Mesendoderm (in vitro differentiated cells): ENCODE data around the gene AGAP1.

Experiments
- DNase-seq: peaks from one replicate; pipeline ENCODE4 v3.0.0; 2013
- H2AK5ac ChIP-seq: 2 replicates; pipeline ENCODE4 v1.6.1; 2013; ENCODE audit warnings: low read length, inconsistent platforms
- H2BK120ac ChIP-seq: 2 replicates; pipeline ENCODE4 v1.6.1; 2013; ENCODE audit warnings: low read depth, mild to moderate bottlenecking, low read length, moderate library complexity, mixed read lengths
- H2BK15ac ChIP-seq: replicated peaks from 2 replicates; pipeline ENCODE4 v1.6.1; 2013; ENCODE audit warnings: low read depth, mild to moderate bottlenecking, moderate library complexity
- H2BK5ac ChIP-seq: 2 replicates; pipeline ENCODE4 v1.6.1; 2013; ENCODE audit warnings: low read length, inconsistent platforms
- H3K18ac ChIP-seq: 2 replicates; pipeline ENCODE4 v1.6.1; 2013; ENCODE audit warnings: mild to moderate bottlenecking, low read length, mixed read lengths
- H3K23ac ChIP-seq: one replicate; pipeline ENCODE4 v1.6.1; 2013; ENCODE audit warnings: low read length
- H3K27ac ChIP-seq: 2 replicates; pipeline ENCODE4 v1.5.1; 2013; ENCODE audit warnings: low read depth, mild to moderate bottlenecking, inconsistent platforms, low read length, moderate library complexity
- H3K27me3 ChIP-seq: 2 replicates; pipeline ENCODE4 v1.6.1; 2013; ENCODE audit warnings: low read length, control low read depth, mild to moderate bottlenecking, inconsistent platforms; ENCODE audit not compliant: insufficient read depth, poor library complexity
- H3K36me3 ChIP-seq: 2 replicates; pipeline ENCODE4 v1.6.1; 2013; ENCODE audit warnings: low read length, inconsistent platforms; ENCODE audit not compliant: control insufficient read depth, insufficient read depth
- H3K4ac ChIP-seq: one replicate; pipeline ENCODE4 v1.6.1; 2013; ENCODE audit warnings: low read depth, mild to moderate bottlenecking, low read length, moderate library complexity
- H3K4me1 ChIP-seq: 2 replicates; pipeline ENCODE4 v1.6.1; 2013; ENCODE audit warnings: low read depth, low read length, inconsistent platforms; ENCODE audit not compliant: control insufficient read depth
- H3K4me2 ChIP-seq: 2 replicates; pipeline ENCODE4 v1.6.1; 2013; ENCODE audit warnings: low read length
- H3K4me3 ChIP-seq: 2 replicates; pipeline ENCODE4 v1.5.1; 2013; ENCODE audit warnings: mild to moderate bottlenecking, low read length
- H3K56ac ChIP-seq: one replicate; pipeline ENCODE4 v1.6.1; 2013; ENCODE audit warnings: low read length
- H3K79me1 ChIP-seq: 2 replicates; pipeline ENCODE4 v1.6.1; 2013; ENCODE audit warnings: low read length, inconsistent platforms
- H3K79me2 ChIP-seq: 2 replicates; pipeline ENCODE4 v1.6.1; 2013; ENCODE audit warnings: mild to moderate bottlenecking, low read length; ENCODE audit not compliant: control insufficient read depth, insufficient read depth
- H3K9ac ChIP-seq: 2 replicates; pipeline ENCODE4 v1.6.1; 2013; ENCODE audit warnings: low read length, inconsistent platforms
- H4K5ac ChIP-seq: one replicate; pipeline ENCODE4 v1.6.1; 2013; ENCODE audit warnings: low read length
- H4K8ac ChIP-seq: one replicate; pipeline ENCODE4 v1.6.1; 2013; ENCODE audit warnings: low read depth, mild to moderate bottlenecking, control low read depth, low read length, moderate library complexity
- WGBS: extraction: QIAGEN DNeasy Blood & Tissue Kit; methylation state at CpG from one replicate; pipeline ENCODE4 v1.1.7; 2013; ENCODE audit warnings: low lambda C conversion rate, missing lambda C conversion rate; ENCODE audit not compliant: insufficient coverage; ENCODE audit errors: extremely low coverage; 5-methylcytosine and 5-hydroxymethylcytosine counted together

Gene AGAP1

GRCh38 chr2:235689427-235689853, 195.6 kb downstream of the AGAP1 start:
- no peak overlapping the region for H2BK15ac ChIP-seq
- no peak for DNase-seq
- peaks cover 18% of the 10 kb centered on the region for H3K79me2 ChIP-seq
- H3K27me3 ChIP-seq, result no peaks in the 10 kb centered on the region
- no peak overlapping the region for H2AK5ac ChIP-seq
- H3K4me1 ChIP-seq, result no peaks in the 10 kb centered on the region
- H2BK120ac ChIP-seq, result no peak overlapping the region
- H3K23ac ChIP-seq, result no peak overlapping the region
- no peak overlapping the region for H3K4me3 ChIP-seq
- WGBS, result no CpG with 5 or more reads among the region's 4 CpGs
- H4K5ac ChIP-seq, result no peak overlapping the region
- H3K36me3 ChIP-seq, result no peaks in the 10 kb centered on the region
- H3K4me2 ChIP-seq, result no peak overlapping the region
- no peak overlapping the region for H3K9ac ChIP-seq
- no peak overlapping the region for H3K56ac ChIP-seq
- no peak overlapping the region for H3K27ac ChIP-seq
- no peak overlapping the region for H4K8ac ChIP-seq
- peaks cover 23% of the 10 kb centered on the region for H3K79me1 ChIP-seq
- no peak overlapping the region for H3K18ac ChIP-seq
- no peak overlapping the region for H2BK5ac ChIP-seq
- H3K4ac ChIP-seq, result no peak overlapping the region

- Histone ChIP-seq H2BK120ac (no peak overlapping the region), H3K4me1 (no peaks in the 10 kb centered on the region), H2BK5ac (no peak overlapping the region), H3K27me3 (no peaks in the 10 kb centered on the region), H3K27ac (no peak overlapping the region), H2AK5ac (no peak overlapping the region), H2BK15ac (no peak overlapping the region), H3K79me2 (peaks cover 16% of the 10 kb centered on the region), H4K8ac (no peak overlapping the region), H3K4me2 (no peak overlapping the region), H3K4ac (no peak overlapping the region), H3K36me3 (no peaks in the 10 kb centered on the region), H3K18ac (no peak overlapping the region), H4K5ac (no peak overlapping the region), H3K56ac (no peak overlapping the region), H3K9ac (no peak overlapping the region), H3K4me3 (no peak overlapping the region), H3K23ac (no peak overlapping the region), H3K79me1 (peaks cover 23% of the 10 kb centered on the region)
- no CpG with 5 or more reads among the region's 9 CpGs for WGBS
- DNase-seq, result no peak
Observed at GRCh38 chr2:235690082-235690808, 196.4 kb downstream of the AGAP1 start.

GRCh38 chr2:235690809-235691450, 197.1 kb downstream of the AGAP1 start:
- Histone ChIP-seq H4K8ac (no peak overlapping the region), H4K5ac (no peak overlapping the region), H3K23ac (no peak overlapping the region), H2BK15ac (no peak overlapping the region), H3K4me1 (no peaks in the 10 kb centered on the region), H2AK5ac (no peak overlapping the region), H3K79me1 (peaks cover 25% of the 10 kb centered on the region), H3K27ac (no peak overlapping the region), H2BK5ac (no peak overlapping the region), H3K4ac (no peak overlapping the region), H3K18ac (no peak overlapping the region), H2BK120ac (no peak overlapping the region), H3K79me2 (peaks cover 16% of the 10 kb centered on the region), H3K27me3 (no peaks in the 10 kb centered on the region), H3K4me3 (no peak overlapping the region), H3K56ac (no peak overlapping the region), H3K4me2 (no peak overlapping the region), H3K36me3 (no peaks in the 10 kb centered on the region), H3K9ac (no peak overlapping the region)
- no peak for DNase-seq
- WGBS, result no CpG with 5 or more reads among the region's 14 CpGs

- H3K4ac ChIP-seq, result no peak overlapping the region
- H2AK5ac ChIP-seq, result no peak overlapping the region
- H2BK120ac ChIP-seq, result no peak overlapping the region
- no peak overlapping the region for H4K5ac ChIP-seq
- no peaks in the 10 kb centered on the region for H3K36me3 ChIP-seq
- no peak overlapping the region for H3K4me3 ChIP-seq
- H4K8ac ChIP-seq, result no peak overlapping the region
- H2BK15ac ChIP-seq, result no peak overlapping the region
- peaks cover 25% of the 10 kb centered on the region for H3K79me1 ChIP-seq
- no peak overlapping the region for H3K9ac ChIP-seq
- no peak overlapping the region for H3K23ac ChIP-seq
- H3K27ac ChIP-seq, result no peak overlapping the region
- H3K4me2 ChIP-seq, result no peak overlapping the region
- no peak overlapping the region for H3K56ac ChIP-seq
- H3K27me3 ChIP-seq, result no peaks in the 10 kb centered on the region
- H3K18ac ChIP-seq, result no peak overlapping the region
- no peak overlapping the region for H2BK5ac ChIP-seq
- no peak for DNase-seq
- H3K4me1 ChIP-seq, result no peaks in the 10 kb centered on the region
- H3K79me2 ChIP-seq, result peaks cover 14% of the 10 kb centered on the region
- no CpG with 5 or more reads among the region's 10 CpGs for WGBS
Observed at GRCh38 chr2:235692076-235692475, 198.2 kb downstream of the AGAP1 start.

GRCh38 chr2:235692671-235693171, 198.9 kb downstream of the AGAP1 start:
- no CpG with 5 or more reads among the region's 15 CpGs for WGBS
- no peaks in the 10 kb centered on the region for H3K36me3 ChIP-seq
- no peak overlapping the region for H3K9ac ChIP-seq
- no peak overlapping the region for H2BK5ac ChIP-seq
- no peak for DNase-seq
- H3K27me3 ChIP-seq, result no peaks in the 10 kb centered on the region
- H2BK120ac ChIP-seq, result no peak overlapping the region
- H3K23ac ChIP-seq, result no peak overlapping the region
- H3K79me1 ChIP-seq, result peaks cover 25% of the 10 kb centered on the region
- H3K4me2 ChIP-seq, result no peak overlapping the region
- H3K18ac ChIP-seq, result no peak overlapping the region
- no peak overlapping the region for H3K4me3 ChIP-seq
- no peak overlapping the region for H3K4ac ChIP-seq
- no peak overlapping the region for H4K8ac ChIP-seq
- H3K4me1 ChIP-seq, result no peaks in the 10 kb centered on the region
- H3K56ac ChIP-seq, result no peak overlapping the region
- H2BK15ac ChIP-seq, result no peak overlapping the region
- H2AK5ac ChIP-seq, result no peak overlapping the region
- H3K27ac ChIP-seq, result no peak overlapping the region
- H4K5ac ChIP-seq, result no peak overlapping the region
- peaks cover 14% of the 10 kb centered on the region for H3K79me2 ChIP-seq
